SH-SY5Y (cell line): ENCODE data around the gene UXS1.

Experiments
- GATA2 ChIP-seq: IDR thresholded peaks from 2 replicates; pipeline ENCODE4 v1.6.1; 2011; ENCODE audit warnings: mild to moderate bottlenecking, low read depth, low read length
- GATA3 ChIP-seq: IDR thresholded peaks from 2 replicates; pipeline ENCODE4 v1.6.1; 2011; ENCODE audit warnings: low read depth, mild to moderate bottlenecking, low read length, moderate library complexity

The UXS1 gene

DNA sequence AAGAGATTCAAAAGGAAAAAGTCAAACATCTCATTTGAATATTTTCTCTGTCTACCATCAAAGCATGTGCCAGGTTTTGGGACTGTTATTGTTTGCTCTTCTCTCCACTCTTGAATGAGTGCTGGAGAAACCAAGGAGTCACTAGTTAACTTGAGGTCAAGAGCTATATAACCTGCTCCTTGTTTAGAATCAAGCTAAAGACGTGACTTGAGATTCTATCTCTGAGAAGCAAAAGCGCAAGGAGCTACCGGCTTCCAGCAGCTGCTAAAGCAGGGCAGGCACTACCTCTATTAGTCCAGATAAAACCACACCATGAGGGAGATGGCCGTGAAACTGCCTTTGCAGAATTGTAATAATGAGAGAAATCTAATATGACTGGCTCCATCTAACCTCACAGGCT, 36.0 kb downstream of the UXS1 start:
- no peak for TF ChIP-seq GATA2
- no peak for TF ChIP-seq GATA3

DNA sequence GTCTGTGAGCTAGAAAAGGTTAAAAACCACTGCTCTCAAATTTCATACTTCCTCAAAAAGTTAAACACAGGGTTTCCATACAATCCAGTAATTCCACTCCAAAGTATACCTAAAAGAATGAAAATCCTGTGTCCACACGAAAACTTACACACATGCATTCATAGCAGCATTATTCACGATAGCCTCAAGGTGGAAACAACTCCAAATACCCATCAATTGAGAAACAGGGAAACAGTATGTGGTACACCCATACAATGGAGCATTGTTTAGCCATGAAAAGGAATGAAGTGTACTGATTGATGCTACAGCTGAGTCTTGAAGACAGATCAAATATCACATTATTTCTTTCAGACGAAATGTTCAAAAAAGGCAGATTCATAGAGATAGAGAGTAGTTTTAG, 36.7 kb downstream of the UXS1 start:
- TF ChIP-seq GATA3 (no peak), GATA2 (no peak)

DNA sequence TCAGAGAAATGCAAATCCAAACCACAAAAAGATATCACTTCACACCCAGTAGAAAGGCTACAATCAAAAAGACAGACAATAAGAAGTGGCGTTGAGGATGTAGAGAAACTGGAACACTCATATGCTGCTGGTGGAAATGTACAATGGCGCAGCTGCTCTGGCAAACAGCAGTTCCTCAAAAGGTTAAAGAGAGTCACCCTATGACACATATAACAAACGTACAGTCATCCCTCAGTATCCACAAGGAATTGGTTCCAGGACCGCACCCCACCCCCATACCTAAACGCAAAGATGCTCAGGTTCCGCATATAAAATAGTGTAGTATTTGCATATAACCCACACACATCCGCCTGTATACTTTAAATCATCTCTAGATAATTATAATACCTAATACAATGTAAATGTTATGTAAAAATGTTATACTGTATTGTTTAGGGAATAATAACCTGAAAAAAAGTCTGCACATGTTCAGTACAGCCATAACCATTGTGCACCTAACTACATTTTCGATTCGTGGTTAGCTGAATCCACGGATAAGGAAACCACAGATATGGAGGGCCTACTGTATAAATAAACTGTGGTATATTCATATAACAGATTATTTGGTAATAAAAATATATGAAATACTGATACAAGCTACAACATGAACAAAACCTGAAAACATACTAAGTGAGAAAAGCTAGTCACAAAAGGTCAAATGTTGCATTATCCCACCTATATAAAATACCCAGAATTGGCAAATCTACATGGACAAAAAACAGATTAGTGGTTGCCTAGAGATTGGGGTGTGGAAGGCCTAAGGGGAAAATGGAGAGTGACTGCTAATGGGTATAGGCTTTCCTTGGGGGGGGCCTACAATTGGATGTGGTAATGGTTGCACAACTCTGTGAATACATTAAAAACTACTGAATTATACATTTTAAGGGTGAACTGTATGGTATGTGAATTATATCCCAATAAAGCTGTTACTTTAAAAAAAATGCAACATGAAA, 37.5 kb downstream of the UXS1 start:
- TF ChIP-seq GATA2 (no peak), GATA3 (no peak)

DNA sequence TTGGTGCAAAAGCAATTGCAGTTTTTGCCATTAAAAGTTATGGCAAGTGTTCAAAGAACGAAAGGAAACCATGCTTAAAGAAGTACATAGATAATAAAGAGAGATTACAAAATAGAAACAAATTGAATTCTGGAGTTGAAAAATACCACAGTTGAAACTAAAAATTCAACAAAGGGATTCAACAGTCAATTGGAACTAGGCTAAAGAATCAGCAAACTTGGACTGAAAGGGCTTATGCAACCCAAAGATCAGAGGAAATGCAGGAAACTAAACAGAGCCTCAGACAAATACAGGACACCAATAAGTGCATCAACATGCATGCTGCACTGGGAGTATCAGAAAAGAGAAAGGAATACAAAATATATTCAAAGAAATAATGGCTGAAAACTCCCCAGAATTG, 40.3 kb downstream of the UXS1 start:
- TF ChIP-seq GATA3 (no peak), GATA2 (no peak)

DNA sequence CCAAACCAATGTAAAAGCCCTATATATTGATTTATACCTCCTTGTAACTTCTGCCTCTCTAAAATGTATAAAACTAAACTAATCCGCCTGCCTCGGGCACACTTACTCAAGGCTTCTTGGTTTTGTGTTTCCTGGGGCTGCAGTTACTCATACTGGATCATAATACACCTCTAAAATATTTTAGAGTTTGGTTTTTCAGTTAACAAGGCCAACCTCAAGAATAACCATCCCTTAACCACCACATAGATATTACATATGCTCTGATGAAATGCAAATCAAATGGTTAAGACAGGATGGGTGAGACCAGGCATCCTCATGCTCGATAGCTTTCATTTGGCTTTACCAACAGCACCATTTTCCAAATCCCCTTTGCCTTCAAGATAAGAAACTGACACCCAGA, 46.4 kb downstream of the UXS1 start:
- TF ChIP-seq GATA3 = no peak
- TF ChIP-seq GATA2 = no peak

DNA sequence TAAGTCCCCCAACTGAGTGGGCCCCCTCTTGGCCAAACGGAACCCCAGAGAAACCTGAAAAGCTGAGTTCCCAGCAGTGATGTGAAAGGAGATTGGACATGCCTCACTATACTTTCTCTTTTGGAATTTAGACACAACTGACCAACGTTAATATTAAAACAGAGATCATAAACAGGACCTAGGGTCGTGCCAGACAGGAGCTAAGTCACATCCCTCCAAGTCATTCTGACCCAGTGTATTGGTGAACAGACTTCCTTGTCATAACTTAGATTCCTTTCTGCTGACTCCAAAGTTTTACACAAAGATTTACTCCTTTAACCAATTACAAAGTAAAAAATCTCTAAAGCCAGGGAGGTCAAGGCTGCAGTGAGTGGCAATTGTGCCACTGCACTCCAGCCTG, 46.9 kb downstream of the UXS1 start:
- TF ChIP-seq GATA2 (no peak), GATA3 (no peak)

DNA sequence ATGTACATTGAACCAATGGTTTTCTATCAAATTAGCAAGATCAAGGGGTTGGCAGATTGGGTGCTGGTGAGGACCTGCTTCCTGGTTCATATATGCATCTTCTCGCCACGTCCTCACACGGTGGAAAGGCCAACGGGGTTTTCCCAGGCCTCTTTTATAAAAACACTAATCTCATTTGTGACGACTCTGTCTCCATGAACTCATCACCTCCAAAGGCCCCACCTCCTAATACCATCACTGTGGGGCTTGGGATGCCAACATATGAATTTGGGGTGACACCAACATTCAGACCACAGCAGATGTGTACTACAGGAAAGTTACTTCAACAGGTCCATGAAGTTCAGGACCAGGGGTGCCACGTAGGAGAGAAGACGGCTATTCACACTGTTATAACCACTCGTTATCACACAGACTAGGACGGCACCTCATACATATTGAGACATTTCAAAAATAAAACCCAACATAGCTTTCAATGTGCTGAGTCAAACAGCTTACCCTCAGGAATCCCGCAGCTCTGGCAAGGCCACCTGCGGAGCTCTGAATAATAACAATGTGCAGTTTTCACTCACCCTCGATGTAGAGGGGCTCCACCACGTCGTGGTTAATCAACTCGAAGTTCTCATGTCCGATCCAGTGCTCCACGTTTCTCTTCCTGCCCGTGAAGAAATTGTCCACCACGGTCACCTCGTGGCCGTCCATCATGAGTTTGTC, 49.3 kb downstream of the UXS1 start:
- no peak for TF ChIP-seq GATA3
- no peak for TF ChIP-seq GATA2

DNA sequence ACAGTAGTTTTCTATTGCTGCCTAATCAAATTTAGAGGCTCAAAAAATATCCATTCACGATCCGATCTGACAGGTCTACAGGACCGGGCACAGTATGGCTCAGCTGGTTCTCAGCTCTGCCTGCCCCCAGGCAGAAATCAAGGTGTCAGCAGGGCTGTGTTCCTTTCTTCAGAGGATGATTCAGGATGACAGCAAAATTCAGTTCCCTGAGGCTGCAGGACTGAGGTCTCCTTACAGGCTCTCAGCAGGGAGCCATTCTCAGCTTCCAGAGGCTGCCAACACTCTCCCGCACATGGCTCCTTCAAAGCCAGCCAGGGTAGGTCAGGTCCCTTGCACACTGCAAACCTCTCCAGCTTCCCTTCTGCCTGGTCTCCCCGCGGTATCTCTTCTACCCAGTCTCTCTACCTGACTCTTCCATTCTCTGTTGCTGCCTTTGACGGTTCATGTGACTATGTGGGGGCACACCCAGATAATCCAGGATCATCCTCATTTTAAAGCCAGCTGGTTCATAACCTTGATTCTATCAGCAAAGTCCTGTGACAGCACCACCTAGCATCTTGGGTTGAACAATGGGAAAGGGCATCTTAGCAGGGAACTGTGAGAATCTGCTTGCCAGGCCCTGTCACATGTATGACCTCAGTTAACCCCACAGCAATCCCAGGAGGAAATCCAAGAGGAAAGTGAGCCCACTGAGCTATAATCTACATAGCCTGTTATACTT, 50.4 kb downstream of the UXS1 start:
- no peak for TF ChIP-seq GATA3
- TF ChIP-seq GATA2 = no peak

DNA sequence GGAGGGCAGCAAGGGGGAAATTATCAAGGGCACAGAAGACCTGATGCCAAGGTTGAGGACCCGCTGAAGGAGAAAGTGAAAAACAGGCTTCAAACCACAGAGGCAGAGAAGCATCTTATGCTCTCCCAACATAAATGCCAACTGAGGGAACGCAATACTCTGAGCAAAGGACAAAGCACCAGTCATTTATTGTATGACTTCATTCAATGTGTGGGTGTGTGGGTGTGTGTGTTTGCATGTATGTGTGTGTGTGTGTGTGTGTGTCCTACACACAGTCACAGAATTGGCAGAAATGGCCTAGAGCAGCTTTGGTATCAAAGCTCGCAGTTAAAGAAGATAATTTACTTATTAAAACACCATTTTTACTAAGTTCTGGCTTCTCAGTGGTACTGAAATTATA, 51.4 kb downstream of the UXS1 start:
- TF ChIP-seq GATA2 (no peak), GATA3 (no peak)

DNA sequence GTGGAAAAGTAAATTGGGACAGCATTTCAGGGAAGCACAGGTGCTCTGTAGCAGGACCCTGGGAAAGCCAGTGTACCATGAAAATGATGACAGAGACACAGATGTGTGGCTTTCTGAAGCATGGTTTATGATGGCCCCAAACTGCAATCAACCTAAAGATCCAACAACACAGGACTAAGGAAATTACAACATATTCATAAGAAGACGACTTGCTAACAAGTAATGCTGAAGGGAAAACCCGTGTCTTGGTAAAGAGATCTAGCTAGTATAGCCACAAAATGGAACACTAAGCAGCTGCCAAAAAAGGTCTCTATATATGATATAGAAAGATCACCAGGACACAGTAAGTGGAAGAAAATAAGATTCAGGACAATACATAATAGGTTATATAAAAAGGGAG, 53.2 kb downstream of the UXS1 start:
- TF ChIP-seq GATA3 (no peak), GATA2 (no peak)

DNA sequence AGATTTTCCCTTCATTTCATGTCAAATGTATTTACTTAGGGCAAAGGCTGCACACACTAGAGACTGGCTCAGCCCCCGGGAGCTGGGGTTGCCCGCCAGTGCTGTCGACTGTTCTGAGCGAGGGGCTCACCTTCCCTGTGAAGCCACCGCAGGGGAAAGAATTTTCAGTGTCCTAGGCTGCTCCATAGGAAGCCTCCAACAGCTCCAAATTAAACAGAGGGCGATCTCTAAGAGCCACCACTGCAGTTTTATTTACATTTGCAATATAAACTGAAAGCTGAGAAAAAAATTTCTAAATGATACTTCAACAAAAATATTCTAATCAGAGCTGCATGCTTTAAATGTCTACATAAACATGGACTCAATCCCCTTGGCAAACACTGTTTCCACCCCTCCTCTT, 54.0 kb downstream of the UXS1 start:
- TF ChIP-seq GATA3 = no peak
- no peak for TF ChIP-seq GATA2

DNA sequence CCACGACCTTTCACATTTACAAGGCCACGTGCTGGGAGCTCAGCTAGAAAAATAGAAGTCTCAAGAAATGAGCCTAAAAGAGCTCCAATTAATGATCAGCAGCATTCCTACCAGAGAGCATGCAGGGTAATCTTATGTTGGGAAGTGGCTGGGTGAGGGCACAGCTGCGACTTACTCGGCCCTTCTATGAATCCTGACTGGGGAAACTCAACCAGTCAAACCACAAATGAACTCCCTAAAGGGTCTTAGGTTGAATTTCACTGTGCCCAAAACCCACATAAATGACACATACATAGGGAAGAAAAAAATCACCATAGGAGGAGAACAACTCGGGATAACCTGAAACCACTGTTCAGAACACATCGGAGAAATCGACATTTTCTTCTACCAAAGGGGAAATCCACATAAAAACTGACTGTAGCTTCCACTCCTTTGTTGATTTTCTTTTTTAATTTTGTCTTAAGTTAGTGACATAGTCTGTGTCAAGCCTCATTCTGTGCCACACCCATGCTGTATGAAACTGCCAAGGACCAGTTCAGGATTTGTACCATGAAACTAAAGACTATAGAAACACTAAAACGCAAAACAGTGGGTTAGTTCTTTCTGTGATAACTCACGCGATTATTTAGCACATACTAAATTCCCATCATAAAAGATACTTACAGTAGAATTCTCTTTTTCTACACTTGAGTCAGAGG, 54.7 kb downstream of the UXS1 start:
- TF ChIP-seq GATA3 = no peak

DNA sequence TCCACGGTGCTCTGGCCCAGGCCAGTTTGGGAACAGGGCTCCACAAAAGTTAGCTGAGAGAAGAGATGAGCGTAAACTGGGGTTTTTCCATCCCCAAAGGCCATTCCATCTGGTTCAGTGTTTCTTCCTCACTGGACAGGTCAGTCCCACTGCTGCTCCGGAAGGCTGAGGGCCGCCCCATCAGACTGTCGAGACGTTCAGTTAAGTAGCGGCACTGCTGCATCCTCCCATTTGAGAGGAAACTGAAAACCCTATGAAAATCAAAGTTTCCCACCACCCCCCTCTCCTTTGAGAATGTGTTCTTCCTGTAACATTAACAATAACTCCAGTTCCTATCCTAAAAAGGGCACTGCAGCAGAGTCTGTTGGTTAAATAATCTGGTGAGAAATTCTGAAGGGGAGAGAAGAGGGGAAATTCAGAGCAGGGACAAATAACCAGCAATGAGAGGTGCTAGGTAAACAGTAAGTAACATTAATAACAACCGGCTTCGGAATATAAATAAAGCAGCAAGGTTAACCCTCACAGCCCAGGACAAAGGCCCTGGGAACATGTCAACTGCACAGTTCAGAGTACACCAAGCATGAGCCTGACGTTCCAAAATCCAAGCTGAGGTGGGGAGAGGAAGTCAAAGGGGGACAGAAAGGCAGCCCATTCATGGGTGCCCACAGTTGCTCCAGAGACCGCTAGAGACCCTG, 55.4 kb downstream of the UXS1 start:
- TF ChIP-seq GATA2 = no peak
- no peak for TF ChIP-seq GATA3
